Measurements from ENCODE around the gene FCRL2.

DNA sequence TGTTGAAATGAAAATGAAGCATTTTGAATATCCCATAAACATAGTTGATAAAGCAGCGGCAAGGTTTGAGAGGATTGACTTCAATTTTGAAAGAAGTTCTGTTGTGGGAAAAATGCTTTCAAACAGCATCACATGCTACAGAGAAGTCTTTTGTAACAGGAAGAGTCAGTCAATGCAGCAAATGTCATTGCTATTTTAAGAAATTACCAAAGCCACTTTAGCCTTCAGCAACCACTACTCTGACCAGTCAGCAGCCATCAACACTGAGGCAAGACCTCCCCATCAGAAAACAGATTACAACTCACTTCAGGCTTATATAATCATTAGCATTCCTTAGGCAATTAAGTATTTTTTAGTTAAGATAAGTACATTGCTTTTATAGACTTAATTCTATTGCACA, 42.6 kb downstream of the FCRL2 start:
- no peak for TF ChIP-seq CTCF (IDR thresholded peaks at IDR 0.05)
- TF ChIP-seq POLR2A (IDR thresholded peaks at IDR 0.05), result no peak
